Activated CD4-positive, alpha-beta T cell treated with anti-CD3 and anti-CD28 coated beads, Interleukin-2, amount 50 U/mL, for 16 hours (primary cell): Measurements from ENCODE around the gene LARP4.
A peak's percentile ranks its signal among the peaks of the same experiment; 100 is the strongest.
"Not testable (repeated sequence)": the region's sequence is repeated elsewhere in the genome, so short reads cannot be mapped to it uniquely, and the experiment has no call there.

Experiments
- DNase-seq: peaks from one replicate; pipeline ENCODE4 v3.0.0-alpha.2; 2020

LARP4 gene

GRCh38 chr12:50401500-50402081 lies 906 bp downstream of the LARP4 start:
- DNase-seq: peak; percentile 2

GRCh38 chr12:50402264-50403000 lies 1.7 kb downstream of the LARP4 start:
- DNase-seq: no peak

- DNase-seq: no peak
These were observed 2.3 kb downstream of the LARP4 start for GRCh38 chr12:50403001-50403440.

- no peak for DNase-seq
These were observed 3.6 kb downstream of the LARP4 start for GRCh38 chr12:50404307-50404706.

- DNase-seq: no peak
These were observed 10.5 kb downstream of the LARP4 start for GRCh38 chr12:50411051-50411660.

- DNase-seq: no peak
These were observed 15.3 kb downstream of the LARP4 start for GRCh38 chr12:50415899-50416479.

- DNase-seq: no peak
These were observed 18.6 kb downstream of the LARP4 start for GRCh38 chr12:50419112-50419909.

- DNase-seq: not testable (repeated sequence)
These were observed 22.2 kb downstream of the LARP4 start for GRCh38 chr12:50422855-50423254.

- not testable (repeated sequence) for DNase-seq
These were observed 22.7 kb downstream of the LARP4 start for GRCh38 chr12:50423342-50423741.

GRCh38 chr12:50425589-50426258 lies 25.0 kb downstream of the LARP4 start:
- no peak for DNase-seq

- DNase-seq: not testable (repeated sequence)
These were observed 31.0 kb downstream of the LARP4 start for GRCh38 chr12:50431656-50432055.

- peak; percentile 13 for DNase-seq
These were observed 39.6 kb downstream of the LARP4 start for GRCh38 chr12:50440288-50440687.

- no peak for DNase-seq
These were observed 41.1 kb downstream of the LARP4 start for GRCh38 chr12:50441763-50442162.

- peak; percentile 50 for DNase-seq
These were observed 41.7 kb downstream of the LARP4 start for GRCh38 chr12:50442178-50442908.

GRCh38 chr12:50449671-50450070 lies 49.0 kb downstream of the LARP4 start:
- not testable (repeated sequence) for DNase-seq

GRCh38 chr12:50452795-50453194 lies 52.1 kb downstream of the LARP4 start:
- no peak for DNase-seq

GRCh38 chr12:50453872-50454271 lies 53.2 kb downstream of the LARP4 start:
- no peak for DNase-seq

- DNase-seq: no peak
These were observed 57.9 kb downstream of the LARP4 start for GRCh38 chr12:50458606-50459005.

GRCh38 chr12:50467439-50467838 lies 66.8 kb downstream of the LARP4 start:
- DNase-seq: no peak

GRCh38 chr12:50477241-50477832 lies 76.7 kb downstream of the LARP4 start:
- DNase-seq: no peak

- no peak for DNase-seq
These were observed 81.9 kb downstream of the LARP4 start for GRCh38 chr12:50482571-50482970.
